MG63 (cell line): ENCODE results near the gene ZC2HC1C. TPM values are rescaled to one million over a fixed set of nuclear protein-coding genes. Genes with fewer than 3 reads are reported as not detected.
"Not testable (repeated sequence)": the region's sequence is repeated elsewhere in the genome, so short reads cannot be mapped to it uniquely, and the experiment has no call there.

Experiments used
- DNase-seq: peaks from one replicate; pipeline ENCODE4 v3.0.0-alpha.2; 2020
- H3K27me3 ChIP-seq: fragments of 250-450 bp; sonication (Bioruptor Pico); 2 replicates; pipeline ENCODE4 v1.5.1; 2020; ENCODE audit warnings: mild to moderate bottlenecking, moderate library complexity
- H3K36me3 ChIP-seq: fragments of 250-450 bp; sonication (Bioruptor Pico); 2 replicates; pipeline ENCODE4 v1.5.1; 2020; ENCODE audit warnings: mild to moderate bottlenecking, moderate library complexity
- H3K4me3 ChIP-seq: fragments of 250-450 bp; sonication (Bioruptor Pico); 2 replicates; pipeline ENCODE4 v1.5.1; 2020; ENCODE audit warnings: mild to moderate bottlenecking, moderate library complexity
- H3K9me3 ChIP-seq: fragments of 250-450 bp; sonication (Bioruptor Pico); 2 replicates; pipeline ENCODE4 v1.5.1; 2020; ENCODE audit warnings: mild to moderate bottlenecking, moderate library complexity
- total RNA-seq: library from RNA; depleted of rRNA; stranded (reverse); fragments of >200 nt; shearing (Covaris generic); gene quantifications from 2 replicates; pipeline ENCODE4 v1.2.3, GENCODE V29; 2014; ENCODE audit warnings: low replicate concordance

Gene ZC2HC1C
- total RNA-seq, 1 experiment from 2014 or later, result not detected

- Histone ChIP-seq H3K27me3 (no peaks in the 10 kb centered on the region), H3K9me3 (no peaks in the 10 kb centered on the region), H3K4me3 (no peak overlapping the region; the same call in 1 of the 2 replicates), H3K36me3 (peaks cover 12% of the 10 kb centered on the region)
- DNase-seq, result no peak
Measured at GRCh38 chr14:75049731-75050201, 19.7 kb upstream of the ZC2HC1C start.

GRCh38 chr14:75050852-75051555, 18.4 kb upstream of the ZC2HC1C start, which contains the start of gene MLH3:
Gene MLH3 (minus strand): TSS chr14:75051467. CDS start chr14:75049655, 1,812 bp downstream.
- peak; percentile 75 for DNase-seq

GRCh38 chr14:75051556-75051899, 17.9 kb upstream of the ZC2HC1C start:
- H3K27me3 ChIP-seq, result no peaks in the 10 kb centered on the region
- H3K36me3 ChIP-seq, result peaks cover 18% of the 10 kb centered on the region
- peak overlapping the region; percentile 59 for H3K4me3 ChIP-seq
- no peak for DNase-seq
- no peaks in the 10 kb centered on the region for H3K9me3 ChIP-seq

More at GRCh38 chr14:75050852-75051555, 18.4 kb upstream of the ZC2HC1C start, which contains the start of gene MLH3:
- Histone ChIP-seq H3K4me3 (peak within 1 kb of the TSS; percentile 59), H3K27me3 (no peaks in the 10 kb centered on the region), H3K36me3 (peaks cover 17% of the 10 kb centered on the region), H3K9me3 (no peaks in the 10 kb centered on the region)

GRCh38 chr14:75053396-75054291, 15.8 kb upstream of the ZC2HC1C start:
- DNase-seq, result no peak

GRCh38 chr14:75054421-75054820, 15.0 kb upstream of the ZC2HC1C start:
- no peak overlapping the region for H3K4me3 ChIP-seq
- no peaks in the 10 kb centered on the region for H3K27me3 ChIP-seq
- H3K9me3 ChIP-seq, result no peaks in the 10 kb centered on the region
- DNase-seq, result no peak
- H3K36me3 ChIP-seq, result peaks cover 9% of the 10 kb centered on the region

More at GRCh38 chr14:75053396-75054291, 15.8 kb upstream of the ZC2HC1C start:
- no peak overlapping the region for H3K4me3 ChIP-seq
- no peaks in the 10 kb centered on the region for H3K9me3 ChIP-seq
- H3K36me3 ChIP-seq, result peaks cover 16% of the 10 kb centered on the region
- no peaks in the 10 kb centered on the region for H3K27me3 ChIP-seq

GRCh38 chr14:75059642-75060041, 9.8 kb upstream of the ZC2HC1C start:
- H3K9me3 ChIP-seq, result no peaks in the 10 kb centered on the region
- peaks cover 17% of the 10 kb centered on the region for H3K36me3 ChIP-seq
- DNase-seq, result no peak
- H3K4me3 ChIP-seq, result no peak overlapping the region
- H3K27me3 ChIP-seq, result no peaks in the 10 kb centered on the region

GRCh38 chr14:75060420-75060819, 9.0 kb upstream of the ZC2HC1C start:
- DNase-seq, result no peak
- H3K9me3 ChIP-seq, result no peaks in the 10 kb centered on the region
- H3K36me3 ChIP-seq, result peaks cover 16% of the 10 kb centered on the region
- H3K4me3 ChIP-seq, result no peak overlapping the region
- H3K27me3 ChIP-seq, result no peaks in the 10 kb centered on the region

GRCh38 chr14:75063013-75063412, 6.4 kb upstream of the ZC2HC1C start:
- H3K4me3 ChIP-seq, result peak overlapping the region; percentile 81
- H3K36me3 ChIP-seq, result peaks cover 11% of the 10 kb centered on the region
- no peaks in the 10 kb centered on the region for H3K9me3 ChIP-seq
- no peak for DNase-seq
- no peaks in the 10 kb centered on the region for H3K27me3 ChIP-seq

GRCh38 chr14:75063491-75064204, 5.8 kb upstream of the ZC2HC1C start, which contains the start of gene ACYP1:
Gene ACYP1 (minus strand): TSS chr14:75064024. CDS start chr14:75063553, 471 bp downstream.
- peak within 1 kb of the TSS; percentile 81 for H3K4me3 ChIP-seq
- no peaks in the 10 kb centered on the region for H3K27me3 ChIP-seq
- DNase-seq, result peak; percentile 84

GRCh38 chr14:75064205-75064567, 5.3 kb upstream of the ZC2HC1C start:
- no peaks in the 10 kb centered on the region for H3K27me3 ChIP-seq
- peaks cover 11% of the 10 kb centered on the region for H3K36me3 ChIP-seq
- peak overlapping the region; percentile 81 for H3K4me3 ChIP-seq
- no peaks in the 10 kb centered on the region for H3K9me3 ChIP-seq
- DNase-seq, result no peak

More at GRCh38 chr14:75063491-75064204, 5.8 kb upstream of the ZC2HC1C start, which contains the start of gene ACYP1:
- Histone ChIP-seq H3K36me3 (peaks cover 11% of the 10 kb centered on the region), H3K9me3 (no peaks in the 10 kb centered on the region)

GRCh38 chr14:75066691-75067090, 2.8 kb upstream of the ZC2HC1C start:
- DNase-seq, result no peak
- no peaks in the 10 kb centered on the region for H3K27me3 ChIP-seq

GRCh38 chr14:75067212-75067611, 2.2 kb upstream of the ZC2HC1C start:
- H3K36me3 ChIP-seq, result no peaks in the 10 kb centered on the region
- DNase-seq, result no peak
- H3K4me3 ChIP-seq, result no peak overlapping the region

More at GRCh38 chr14:75066691-75067090, 2.8 kb upstream of the ZC2HC1C start:
- Histone ChIP-seq H3K36me3 (no peaks in the 10 kb centered on the region), H3K4me3 (no peak overlapping the region), H3K9me3 (no peaks in the 10 kb centered on the region)

GRCh38 chr14:75067765-75068164, 1.7 kb upstream of the ZC2HC1C start:
- H3K9me3 ChIP-seq, H3K27me3 ChIP-seq, H3K36me3 ChIP-seq, DNase-seq: not testable (repeated sequence)
- peak overlapping the region; percentile 45 for H3K4me3 ChIP-seq

More at GRCh38 chr14:75067212-75067611, 2.2 kb upstream of the ZC2HC1C start:
- H3K27me3 ChIP-seq, result no peaks in the 10 kb centered on the region
- H3K9me3 ChIP-seq, result no peaks in the 10 kb centered on the region

GRCh38 chr14:75068294-75069120, 934 bp upstream of the ZC2HC1C start:
- no peaks in the 10 kb centered on the region for H3K27me3 ChIP-seq
- H3K4me3 ChIP-seq, result peak overlapping the region; percentile 45
- H3K9me3 ChIP-seq, result no peaks in the 10 kb centered on the region
- DNase-seq, result no peak
- no peaks in the 10 kb centered on the region for H3K36me3 ChIP-seq

- no peak for DNase-seq
- Histone ChIP-seq H3K27me3 (no peaks in the 10 kb centered on the region), H3K4me3 (peak overlapping the region; percentile 45), H3K36me3 (no peaks in the 10 kb centered on the region), H3K9me3 (no peaks in the 10 kb centered on the region)
Measured at GRCh38 chr14:75069811-75070145, 337 bp downstream of the ZC2HC1C start.

- no peaks in the 10 kb centered on the region for H3K36me3 ChIP-seq
- no peaks in the 10 kb centered on the region for H3K9me3 ChIP-seq
- H3K27me3 ChIP-seq, result no peaks in the 10 kb centered on the region
- no peak overlapping the region for H3K4me3 ChIP-seq
- DNase-seq, result no peak
Measured at GRCh38 chr14:75070383-75070782, 942 bp downstream of the ZC2HC1C start.
